ENCODE data around the gene TUBA1C.
A peak's percentile ranks its signal among the peaks of the same experiment; 100 is the strongest.
"Not testable (repeated sequence)": the region's sequence is repeated elsewhere in the genome, so short reads cannot be mapped to it uniquely, and the experiment has no call there.

TUBA1C gene

GRCh38 chr12:49255456-49255855 is 9.4 kb upstream of the TUBA1C start:
- DNase-seq (ENCODE audit: extremely low read depth in 1 of 2, low read depth in 1 of 2): not testable (repeated sequence)

- DNase-seq (ENCODE audit: extremely low read depth in 1 of 2, low read depth in 1 of 2): no peak
Measured at GRCh38 chr12:49255857-49256637, 8.8 kb upstream of the TUBA1C start.

GRCh38 chr12:49257508-49258184 is 7.2 kb upstream of the TUBA1C start:
- DNase-seq (ENCODE audit: extremely low read depth in 1 of 2, low read depth in 1 of 2): not testable (repeated sequence)

GRCh38 chr12:49259452-49259851 is 5.4 kb upstream of the TUBA1C start:
- no peak for DNase-seq (ENCODE audit: extremely low read depth in 1 of 2, low read depth in 1 of 2)

- DNase-seq (ENCODE audit: extremely low read depth in 1 of 2, low read depth in 1 of 2): no peak
Measured at GRCh38 chr12:49260166-49260565, 4.7 kb upstream of the TUBA1C start.

- DNase-seq (ENCODE audit: extremely low read depth in 1 of 2, low read depth in 1 of 2): no peak
Measured at GRCh38 chr12:49260571-49261363, 4.1 kb upstream of the TUBA1C start.

GRCh38 chr12:49261721-49262120 is 3.2 kb upstream of the TUBA1C start:
- no peak for DNase-seq (ENCODE audit: extremely low read depth in 1 of 2, low read depth in 1 of 2)

- DNase-seq (ENCODE audit: extremely low read depth in 1 of 2, low read depth in 1 of 2): no peak
Measured at GRCh38 chr12:49263400-49263763, 1.5 kb upstream of the TUBA1C start.

- DNase-seq (ENCODE audit: extremely low read depth in 1 of 2, low read depth in 1 of 2): peak in 1 of 2 donors; percentile 18
Measured at GRCh38 chr12:49264466-49264872, 413 bp upstream of the TUBA1C start.

- not testable (repeated sequence) for DNase-seq (ENCODE audit: extremely low read depth in 1 of 2, low read depth in 1 of 2)
Measured at GRCh38 chr12:49269191-49269590, 4.3 kb downstream of the TUBA1C start.

- no peak for DNase-seq (ENCODE audit: extremely low read depth in 1 of 2, low read depth in 1 of 2)
Measured at GRCh38 chr12:49272790-49273725, 8.2 kb downstream of the TUBA1C start.

GRCh38 chr12:49273726-49274395 is 9.0 kb downstream of the TUBA1C start:
- DNase-seq (ENCODE audit: extremely low read depth in 1 of 2, low read depth in 1 of 2): no peak

- DNase-seq (ENCODE audit: extremely low read depth in 1 of 2, low read depth in 1 of 2): no peak
Measured at GRCh38 chr12:49274396-49275069, 9.7 kb downstream of the TUBA1C start.

GRCh38 chr12:49276304-49277290 is 11.7 kb downstream of the TUBA1C start:
- DNase-seq (ENCODE audit: extremely low read depth in 1 of 2, low read depth in 1 of 2): no peak

GRCh38 chr12:49277466-49277865 is 12.6 kb downstream of the TUBA1C start:
- DNase-seq (ENCODE audit: extremely low read depth in 1 of 2, low read depth in 1 of 2): no peak

GRCh38 chr12:49279706-49280159 is 14.9 kb downstream of the TUBA1C start:
- no peak for DNase-seq (ENCODE audit: extremely low read depth in 1 of 2, low read depth in 1 of 2)

- DNase-seq (ENCODE audit: extremely low read depth in 1 of 2, low read depth in 1 of 2): not testable (repeated sequence)
Measured at GRCh38 chr12:49280545-49280944, 15.7 kb downstream of the TUBA1C start.

GRCh38 chr12:49282302-49282701 is 17.4 kb downstream of the TUBA1C start:
- DNase-seq (ENCODE audit: extremely low read depth in 1 of 2, low read depth in 1 of 2): no peak

All from activated CD8-positive, alpha-beta memory T cell treated with anti-CD3 and anti-CD28 coated beads for 1 hour (primary cell).